HEK293 (cell line): Measurements from ENCODE around the gene CAPN13.

Source experiments
- CTCF ChIA-PET: fragments of 350-600 bp; formaldehyde crosslinking; extraction: SDS; loops from one replicate; lab custom pipeline; 2021; ENCODE audit warnings: antibody characterized with exemption; lab: Yijun Ruan, JAX
- POLR2A ChIA-PET: fragments of 300-600 bp; formaldehyde crosslinking; extraction: SDS; loops from one replicate; lab custom pipeline; 2020; ENCODE audit warnings: antibody characterized with exemption, inconsistent platforms; lab: Yijun Ruan, JAX
- H3K27ac ChIP-seq: fragments of 200-500 bp; sonication (Bioruptor generic); 2 replicates; pipeline ENCODE4 v1.5.1; 2014; ENCODE audit warnings: low read depth, low read length, control low read depth, inconsistent platforms; ENCODE audit errors: extremely low read depth
- H3K36me3 ChIP-seq, 2 experiments: fragments of 200-500 bp in 1 of 2; sonication (Bioruptor generic) in 1 of 2; 1 replicate in 1 of 2; 2 replicates in 1 of 2; pipeline ENCODE4 v1.5.1; 2014 to 2017; ENCODE audit warnings: inconsistent platforms in 2 of 2, low read length in 2 of 2; ENCODE audit not compliant: control insufficient read depth in 2 of 2, insufficient read depth in 1 of 2
- H3K4me1 ChIP-seq: fragments of 200-500 bp; sonication (Bioruptor generic); 2 replicates; pipeline ENCODE4 v1.5.1; 2014; ENCODE audit warnings: mild to moderate bottlenecking, low read length, inconsistent platforms; ENCODE audit not compliant: control insufficient read depth, insufficient read depth
- H3K4me3 ChIP-seq: 2 replicates; pipeline ENCODE4 v1.5.1; 2011; ENCODE audit warnings: low read depth, mild to moderate bottlenecking, control low read depth, low read length, moderate library complexity
- H3K9me3 ChIP-seq: fragments of 200-500 bp; sonication (Bioruptor generic); 2 replicates; pipeline ENCODE4 v1.5.1; 2014; ENCODE audit warnings: low read depth, low read length, inconsistent platforms; ENCODE audit not compliant: control insufficient read depth, insufficient read depth
- FEZF1 ChIP-seq: fragments of 450-650 bp; formaldehyde crosslinking; IDR thresholded peaks from 2 replicates; pipeline ENCODE4 v1.5.1; 2016; ENCODE audit warnings: missing biosample characterization, missing genetic modification characterization
- GLI2 ChIP-seq: fragments of 450-650 bp; formaldehyde crosslinking; IDR thresholded peaks from 2 replicates; pipeline ENCODE4; 2017; ENCODE audit warnings: missing biosample characterization, missing genetic modification characterization, low read depth, borderline replicate concordance
- HOXA7 ChIP-seq: sonication (generic); formaldehyde crosslinking; IDR thresholded peaks from 2 replicates; pipeline ENCODE4 v1.8.1; 2022; ENCODE audit warnings: missing genetic modification reagents, borderline replicate concordance
- OVOL3 ChIP-seq: fragments of 450-650 bp; formaldehyde crosslinking; IDR thresholded peaks from 2 replicates; pipeline ENCODE4 v1.5.1; 2016; ENCODE audit warnings: missing biosample characterization, missing genetic modification characterization
- PRDM1 ChIP-seq: fragments of 450-650 bp; formaldehyde crosslinking; IDR thresholded peaks from 2 replicates; pipeline ENCODE4; 2016; ENCODE audit warnings: missing biosample characterization, missing genetic modification characterization
- YY2 ChIP-seq: fragments of 450-650 bp; formaldehyde crosslinking; IDR thresholded peaks from 2 replicates; pipeline ENCODE4 v1.5.1; 2016; ENCODE audit warnings: missing biosample characterization, missing genetic modification characterization
- ZBTB21 ChIP-seq: fragments of 450-650 bp; formaldehyde crosslinking; IDR thresholded peaks from 2 replicates; pipeline ENCODE4 v1.5.1; 2017; ENCODE audit warnings: missing biosample characterization, missing genetic modification characterization
- ZEB2 ChIP-seq: fragments of 450-650 bp; formaldehyde crosslinking; IDR thresholded peaks from 2 replicates; pipeline ENCODE4 v1.5.1; 2016; ENCODE audit warnings: missing biosample characterization, missing genetic modification characterization
- ZNF157 ChIP-seq: fragments of 450-650 bp; formaldehyde crosslinking; IDR thresholded peaks from 2 replicates; pipeline ENCODE4 v1.5.1; 2016; ENCODE audit warnings: missing biosample characterization, missing genetic modification characterization
- ZNF221 ChIP-seq: fragments of 450-650 bp; formaldehyde crosslinking; IDR thresholded peaks from 2 replicates; pipeline ENCODE4 v1.5.1; 2017; ENCODE audit warnings: missing biosample characterization, missing genetic modification characterization, borderline replicate concordance
- ZNF23 ChIP-seq: fragments of 450-650 bp; formaldehyde crosslinking; IDR thresholded peaks from 2 replicates; pipeline ENCODE4 v1.5.1; 2016; ENCODE audit warnings: missing biosample characterization, missing genetic modification characterization, borderline replicate concordance
- ZNF274 ChIP-seq, 2 experiments: fragments of 200-500 bp in 1 of 2; fragments of 450-650 bp in 1 of 2; sonication (Bioruptor generic) in 1 of 2; formaldehyde crosslinking in 1 of 2; IDR thresholded peaks; 2 replicates each; pipeline versions ENCODE4 v1.5.1 to v1.6.1; 2014 to 2016; ENCODE audit warnings: borderline replicate concordance in 1 of 2, inconsistent platforms in 1 of 2, low read length in 1 of 2, missing biosample characterization in 1 of 2, missing genetic modification characterization in 1 of 2
- ZNF302 ChIP-seq: fragments of 450-650 bp; formaldehyde crosslinking; IDR thresholded peaks from 2 replicates; pipeline ENCODE4 v1.5.1; 2016; ENCODE audit warnings: missing biosample characterization, missing genetic modification characterization, low read depth
- ZNF311 ChIP-seq: fragments of 450-650 bp; formaldehyde crosslinking; IDR thresholded peaks from 2 replicates; pipeline ENCODE4 v1.5.1; 2017; ENCODE audit warnings: missing biosample characterization, missing genetic modification characterization, borderline replicate concordance
- ZNF324 ChIP-seq: fragments of 450-650 bp; formaldehyde crosslinking; IDR thresholded peaks from 2 replicates; pipeline ENCODE4 v1.5.1; 2016; ENCODE audit warnings: missing biosample characterization, missing genetic modification characterization
- ZNF398 ChIP-seq: fragments of 450-650 bp; formaldehyde crosslinking; IDR thresholded peaks from 2 replicates; pipeline ENCODE4 v1.5.1; 2017; ENCODE audit warnings: missing biosample characterization, missing genetic modification characterization
- ZNF501 ChIP-seq: fragments of 450-650 bp; formaldehyde crosslinking; IDR thresholded peaks from 2 replicates; pipeline ENCODE4 v1.5.1; 2016; ENCODE audit warnings: missing biosample characterization, missing genetic modification characterization
- ZNF510 ChIP-seq: fragments of 450-650 bp; formaldehyde crosslinking; IDR thresholded peaks from 2 replicates; pipeline ENCODE4 v1.5.1; 2018; ENCODE audit warnings: mild to moderate bottlenecking, missing genetic modification characterization, missing biosample characterization; ENCODE audit not compliant: insufficient replicate concordance
- ZNF549 ChIP-seq: fragments of 450-650 bp; IDR thresholded peaks from 2 replicates; pipeline ENCODE4 v1.5.1; 2018; ENCODE audit warnings: missing biosample characterization, missing genetic modification characterization, mild to moderate bottlenecking, inconsistent platforms, moderate library complexity
- ZNF623 ChIP-seq: fragments of 450-650 bp; formaldehyde crosslinking; IDR thresholded peaks from 2 replicates; pipeline ENCODE4 v1.5.1; 2016; ENCODE audit warnings: missing biosample characterization, missing genetic modification characterization
- ZNF629 ChIP-seq: fragments of 450-650 bp; formaldehyde crosslinking; IDR thresholded peaks from 2 replicates; pipeline ENCODE4 v1.5.1; 2017; ENCODE audit warnings: missing biosample characterization, missing genetic modification characterization
- ZNF664 ChIP-seq: fragments of 450-650 bp; formaldehyde crosslinking; IDR thresholded peaks from 2 replicates; pipeline ENCODE4 v1.5.1; 2016; ENCODE audit warnings: missing biosample characterization, missing genetic modification characterization
- ZNF747 ChIP-seq: fragments of 450-650 bp; formaldehyde crosslinking; IDR thresholded peaks from 2 replicates; pipeline ENCODE4 v1.5.1; 2016; ENCODE audit warnings: missing biosample characterization, missing genetic modification characterization
- ZSCAN16 ChIP-seq: fragments of 450-650 bp; formaldehyde crosslinking; IDR thresholded peaks from 2 replicates; pipeline ENCODE4 v1.5.1; 2016; ENCODE audit warnings: missing biosample characterization, missing genetic modification characterization
- TF ChIP-seq, protein P1 (sequence below): fragments of 450-650 bp; formaldehyde crosslinking; conservative IDR thresholded peaks from 2 replicates; pipeline ENCODE4 v1.5.1; 2016; ENCODE audit warnings: low read depth, missing biosample characterization, missing genetic modification characterization

CAPN13 gene

GRCh38 chr2:30717081-30717650, 90.1 kb downstream of the CAPN13 start (continued):
- TF ChIP-seq, protein P1, sequence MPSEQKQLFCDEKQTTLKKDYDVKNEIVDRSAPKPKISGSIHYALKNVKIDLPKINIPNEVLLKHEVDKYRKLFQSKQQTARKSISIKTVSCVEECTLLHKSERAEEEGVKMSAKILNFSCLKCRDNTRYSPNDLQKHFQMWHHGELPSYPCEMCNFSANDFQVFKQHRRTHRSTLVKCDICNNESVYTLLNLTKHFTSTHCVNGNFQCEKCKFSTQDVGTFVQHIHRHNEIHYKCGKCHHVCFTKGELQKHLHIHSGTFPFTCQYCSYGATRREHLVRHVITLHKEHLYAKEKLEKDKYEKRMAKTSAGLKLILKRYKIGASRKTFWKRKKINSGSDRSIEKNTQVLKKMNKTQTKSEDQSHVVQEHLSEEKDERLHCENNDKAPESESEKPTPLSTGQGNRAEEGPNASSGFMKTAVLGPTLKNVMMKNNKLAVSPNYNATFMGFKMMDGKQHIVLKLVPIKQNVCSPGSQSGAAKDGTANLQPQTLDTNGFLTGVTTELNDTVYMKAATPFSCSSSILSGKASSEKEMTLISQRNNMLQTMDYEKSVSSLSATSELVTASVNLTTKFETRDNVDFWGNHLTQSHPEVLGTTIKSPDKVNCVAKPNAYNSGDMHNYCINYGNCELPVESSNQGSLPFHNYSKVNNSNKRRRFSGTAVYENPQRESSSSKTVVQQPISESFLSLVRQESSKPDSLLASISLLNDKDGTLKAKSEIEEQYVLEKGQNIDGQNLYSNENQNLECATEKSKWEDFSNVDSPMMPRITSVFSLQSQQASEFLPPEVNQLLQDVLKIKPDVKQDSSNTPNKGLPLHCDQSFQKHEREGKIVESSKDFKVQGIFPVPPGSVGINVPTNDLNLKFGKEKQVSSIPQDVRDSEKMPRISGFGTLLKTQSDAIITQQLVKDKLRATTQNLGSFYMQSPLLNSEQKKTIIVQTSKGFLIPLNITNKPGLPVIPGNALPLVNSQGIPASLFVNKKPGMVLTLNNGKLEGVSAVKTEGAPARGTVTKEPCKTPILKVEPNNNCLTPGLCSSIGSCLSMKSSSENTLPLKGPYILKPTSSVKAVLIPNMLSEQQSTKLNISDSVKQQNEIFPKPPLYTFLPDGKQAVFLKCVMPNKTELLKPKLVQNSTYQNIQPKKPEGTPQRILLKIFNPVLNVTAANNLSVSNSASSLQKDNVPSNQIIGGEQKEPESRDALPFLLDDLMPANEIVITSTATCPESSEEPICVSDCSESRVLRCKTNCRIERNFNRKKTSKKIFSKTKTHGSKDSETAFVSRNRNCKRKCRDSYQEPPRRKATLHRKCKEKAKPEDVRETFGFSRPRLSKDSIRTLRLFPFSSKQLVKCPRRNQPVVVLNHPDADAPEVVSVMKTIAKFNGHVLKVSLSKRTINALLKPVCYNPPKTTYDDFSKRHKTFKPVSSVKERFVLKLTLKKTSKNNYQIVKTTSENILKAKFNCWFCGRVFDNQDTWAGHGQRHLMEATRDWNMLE (tag by site-specific recombination): no peak
- TF ChIP-seq ZNF510 (tag by site-specific recombination) (no peak), ZNF23 (tag by site-specific recombination) (no peak), OVOL3 (tag by site-specific recombination) (no peak), ZNF664 (tag by site-specific recombination) (no peak), ZSCAN16 (no peak)

DNA sequence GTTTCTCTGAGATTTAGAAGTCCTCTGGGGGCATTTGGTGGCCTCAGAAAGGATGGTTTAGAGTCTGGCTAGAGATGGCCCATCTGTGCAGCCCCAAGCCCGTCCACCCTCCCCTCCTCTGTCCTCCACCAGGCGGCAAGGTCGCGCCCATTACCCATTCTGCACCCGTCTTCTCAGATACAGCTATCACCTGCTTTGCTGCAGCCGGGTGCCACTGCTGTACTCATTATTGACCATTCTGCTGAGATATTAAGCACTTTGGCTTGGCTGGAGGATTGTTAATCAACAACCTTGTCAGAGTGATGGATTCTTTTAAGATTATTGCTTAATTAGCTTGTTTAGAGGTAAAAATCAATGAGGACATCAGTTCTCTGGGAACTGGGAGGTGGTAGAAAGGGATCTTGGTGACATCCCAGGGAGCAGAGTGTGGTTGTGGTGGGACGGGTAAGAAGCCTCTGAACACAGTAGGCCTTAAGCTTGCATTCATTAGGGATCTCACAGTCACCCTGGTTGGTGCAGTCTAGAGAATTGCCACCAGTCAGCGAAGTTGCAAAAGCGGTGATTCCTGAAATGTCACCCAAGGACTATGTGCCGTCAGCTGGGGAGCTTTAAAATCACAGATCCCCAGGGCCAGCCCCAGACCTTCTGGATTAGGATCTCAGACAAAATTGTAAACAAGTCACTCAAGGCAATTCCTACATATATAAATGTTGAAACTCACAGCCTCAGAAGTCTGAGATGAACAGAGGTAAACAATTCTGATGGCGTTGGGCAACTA, 90.9 kb downstream of the CAPN13 start:
- POLR2A ChIA-PET: interaction anchor here (0.6 kb wide), 1 partner anchor 1805 kb away, joined by 7 read pairs; no protein-coding TSS in a partner anchor
- CTCF ChIA-PET: interaction anchor here (0.6 to 9.6 kb wide), 8 partner anchors 146 to 1548 kb away, joined by 3 to 127 read pairs (median 6); partner anchors contain the start of gene NLRC4
- no peak for TF ChIP-seq FEZF1
- TF ChIP-seq ZBTB21 (tag by site-specific recombination): no peak
- no peak for TF ChIP-seq ZNF221
- TF ChIP-seq YY2 (tag by site-specific recombination): no peak
- no peak for TF ChIP-seq ZNF274 (IDR thresholded peaks at IDR 0.05; ENCODE audit: low read length)
- TF ChIP-seq ZNF274 (tag by site-specific recombination; IDR thresholded peaks at IDR 0.05; ENCODE audit: borderline replicate concordance): no peak
- TF ChIP-seq ZNF747: no peak
- no peak for TF ChIP-seq ZNF629 (tag by site-specific recombination)
- TF ChIP-seq ZNF311 (tag by site-specific recombination): no peak
- TF ChIP-seq GLI2 (tag by site-specific recombination): no peak
- no peak for TF ChIP-seq HOXA7 (CRISPR knock-in tag)
- TF ChIP-seq ZNF623 (tag by site-specific recombination): no peak
- no peak for TF ChIP-seq ZNF549 (tag by site-specific recombination)
- TF ChIP-seq ZNF302 (tag by site-specific recombination): no peak
- no peak for TF ChIP-seq ZEB2
- TF ChIP-seq ZNF324 (tag by site-specific recombination): no peak
- TF ChIP-seq ZNF501 (tag by site-specific recombination): no peak
- no peak for TF ChIP-seq ZNF157 (tag by site-specific recombination)
- TF ChIP-seq PRDM1 (tag by site-specific recombination): no peak
- no peak for TF ChIP-seq ZNF398 (tag by site-specific recombination)
- TF ChIP-seq, all 188 proteins: peak for 0
- Histone ChIP-seq H3K27ac (no peak overlapping the region), H3K4me3 (no peak overlapping the region), H3K4me1 (no peaks in the 10 kb centered on the region), H3K36me3 (no peaks in the 10 kb centered on the region), H3K9me3 (no peaks in the 10 kb centered on the region)
